Astrocyte (in vitro differentiated cells and primary cell): Measurements from ENCODE around the gene KRTAP12-2. TPM values are rescaled to one million over a fixed set of nuclear protein-coding genes. Genes with fewer than 3 reads are reported as not detected.

Experiments used
- DNase-seq: peaks from one replicate; pipeline ENCODE4 v3.0.0-alpha.2; 2010; ENCODE audit warnings: low read depth
- FAIRE-seq: peaks from 2 replicates; lab custom pipeline; 2011; peaks lifted over from hg19 to GRCh38; lab: Jason Lieb, UNC
- H2AFZ ChIP-seq: 2 replicates; pipeline ENCODE4 v1.6.0; 2012; ENCODE audit warnings: low read depth, low read length, inconsistent platforms
- H3K27ac ChIP-seq: 2 replicates; pipeline ENCODE4 v1.5.1; 2011; ENCODE audit warnings: low read depth, low read length, inconsistent platforms
- H3K27me3 ChIP-seq: 2 replicates; pipeline ENCODE4 v1.6.0; 2011; ENCODE audit warnings: low read length, inconsistent platforms; ENCODE audit not compliant: insufficient read depth
- H3K36me3 ChIP-seq: 2 replicates; pipeline ENCODE4 v1.5.1; 2011; ENCODE audit warnings: low read length, inconsistent platforms; ENCODE audit not compliant: insufficient read depth
- H3K4me1 ChIP-seq: 2 replicates; pipeline ENCODE4 v1.5.1; 2011; ENCODE audit warnings: low read length, inconsistent platforms; ENCODE audit not compliant: insufficient read depth
- H3K4me2 ChIP-seq: 2 replicates; pipeline ENCODE4 v1.6.0; 2012; ENCODE audit warnings: low read length, inconsistent platforms
- H3K4me3 ChIP-seq: 2 replicates; pipeline ENCODE4 v1.5.1; 2011; ENCODE audit warnings: low read depth, mild to moderate bottlenecking, low read length, inconsistent platforms; ENCODE audit not compliant: insufficient read depth
- H3K79me2 ChIP-seq: 2 replicates; pipeline ENCODE4 v1.6.0; 2012; ENCODE audit warnings: mild to moderate bottlenecking, low read length, inconsistent platforms; ENCODE audit not compliant: insufficient read depth
- H3K9ac ChIP-seq: 2 replicates; pipeline ENCODE4 v1.6.0; 2012; ENCODE audit warnings: mild to moderate bottlenecking, low read length, inconsistent platforms
- H3K9me3 ChIP-seq: 2 replicates; pipeline ENCODE4 v1.5.1; 2012; ENCODE audit warnings: low read depth, mild to moderate bottlenecking, low read length, inconsistent platforms; ENCODE audit not compliant: insufficient read depth
- H4K20me1 ChIP-seq: 2 replicates; pipeline ENCODE4 v1.6.0; 2012; ENCODE audit warnings: low read length, inconsistent platforms; ENCODE audit not compliant: insufficient read depth
- H3K27ac Mint-ChIP-seq: one replicate; pipeline ENCODE4 v1.8.0; 2021; ENCODE audit warnings: mild to moderate bottlenecking, mixed read lengths; ENCODE audit not compliant: unreplicated experiment
- H3K27me3 Mint-ChIP-seq: one replicate; pipeline ENCODE4 v1.8.0; 2021; ENCODE audit warnings: low read depth, mixed read lengths; ENCODE audit not compliant: unreplicated experiment
- H3K36me3 Mint-ChIP-seq: one replicate; pipeline ENCODE4 v1.8.0; 2021; ENCODE audit warnings: low read depth, mixed read lengths; ENCODE audit not compliant: unreplicated experiment
- H3K4me1 Mint-ChIP-seq: one replicate; pipeline ENCODE4 v1.8.0; 2021; ENCODE audit warnings: low read depth, mixed read lengths; ENCODE audit not compliant: unreplicated experiment
- H3K4me3 Mint-ChIP-seq: one replicate; pipeline ENCODE4 v1.8.0; 2021; ENCODE audit warnings: mild to moderate bottlenecking, moderate library complexity, mixed read lengths; ENCODE audit not compliant: unreplicated experiment
- H3K9me3 Mint-ChIP-seq: one replicate; pipeline ENCODE4 v1.8.0; 2021; ENCODE audit warnings: mild to moderate bottlenecking, mixed read lengths; ENCODE audit not compliant: unreplicated experiment
- CTCF ChIP-seq: IDR thresholded peaks from 2 replicates; pipeline ENCODE4 v1.5.1; 2011; ENCODE audit warnings: low read depth, mild to moderate bottlenecking, inconsistent platforms, low read length, moderate library complexity; ENCODE audit not compliant: insufficient read depth
- EZH2 ChIP-seq: IDR thresholded peaks from 2 replicates; pipeline ENCODE4 v1.6.1; 2012; ENCODE audit warnings: mild to moderate bottlenecking, low read length, inconsistent platforms; ENCODE audit not compliant: insufficient read depth
- total RNA-seq: library from RNA; stranded (reverse); gene quantifications from 2 replicates; pipeline ENCODE4 v1.2.1, GENCODE V29; 2021

KRTAP12-2 gene
- total RNA-seq, 1 donor from 2014 or later: not detected

GRCh38 chr21:44713846-44714245 lies 47.1 kb upstream of the KRTAP12-2 start:
- H3K4me2 ChIP-seq: no peak overlapping the region

GRCh38 chr21:44713130-44713529 lies 46.4 kb upstream of the KRTAP12-2 start:
- H3K36me3 ChIP-seq: no peaks in the 10 kb centered on the region
- peaks cover 4% of the 10 kb centered on the region for H3K4me1 Mint-ChIP-seq
- H3K27ac Mint-ChIP-seq: no peak overlapping the region
- no peak overlapping the region for H2AFZ ChIP-seq
- DNase-seq: no peak
- H3K4me3 Mint-ChIP-seq: no peak overlapping the region
- peaks cover 60% of the 10 kb centered on the region for H3K27me3 ChIP-seq
- H3K4me1 ChIP-seq: no peaks in the 10 kb centered on the region
- H3K9me3 ChIP-seq: no peaks in the 10 kb centered on the region
- H3K27ac ChIP-seq: no peak overlapping the region
- no peaks in the 10 kb centered on the region for H3K79me2 ChIP-seq
- H3K4me2 ChIP-seq: no peak overlapping the region
- no peak overlapping the region for H3K4me3 ChIP-seq
- no peaks in the 10 kb centered on the region for H3K36me3 Mint-ChIP-seq
- H3K9ac ChIP-seq: no peak overlapping the region
- no peaks in the 10 kb centered on the region for H4K20me1 ChIP-seq
- H3K9me3 Mint-ChIP-seq: peaks cover 9% of the 10 kb centered on the region
- peaks cover 70% of the 10 kb centered on the region for H3K27me3 Mint-ChIP-seq
- TF ChIP-seq EZH2: no peak
- TF ChIP-seq CTCF: no peak
- FAIRE-seq: no peak

More at GRCh38 chr21:44713846-44714245, 47.1 kb upstream of the KRTAP12-2 start:
- H4K20me1 ChIP-seq: no peaks in the 10 kb centered on the region
- H3K4me1 ChIP-seq: no peaks in the 10 kb centered on the region
- Mint-ChIP-seq H3K36me3 (no peaks in the 10 kb centered on the region), H3K4me3 (no peak overlapping the region), H3K9me3 (peaks cover 9% of the 10 kb centered on the region), H3K4me1 (peaks cover 4% of the 10 kb centered on the region), H3K27me3 (peaks cover 73% of the 10 kb centered on the region), H3K27ac (peak overlapping the region; percentile 18)
- no peak overlapping the region for H2AFZ ChIP-seq
- TF ChIP-seq EZH2 (no peak), CTCF (no peak)
- H3K4me3 ChIP-seq: no peak overlapping the region
- no peak overlapping the region for H3K27ac ChIP-seq
- peaks cover 57% of the 10 kb centered on the region for H3K27me3 ChIP-seq
- no peak for DNase-seq
- H3K36me3 ChIP-seq: no peaks in the 10 kb centered on the region
- no peaks in the 10 kb centered on the region for H3K9me3 ChIP-seq
- FAIRE-seq: no peak
- H3K9ac ChIP-seq: no peak overlapping the region
- no peaks in the 10 kb centered on the region for H3K79me2 ChIP-seq

DNA sequence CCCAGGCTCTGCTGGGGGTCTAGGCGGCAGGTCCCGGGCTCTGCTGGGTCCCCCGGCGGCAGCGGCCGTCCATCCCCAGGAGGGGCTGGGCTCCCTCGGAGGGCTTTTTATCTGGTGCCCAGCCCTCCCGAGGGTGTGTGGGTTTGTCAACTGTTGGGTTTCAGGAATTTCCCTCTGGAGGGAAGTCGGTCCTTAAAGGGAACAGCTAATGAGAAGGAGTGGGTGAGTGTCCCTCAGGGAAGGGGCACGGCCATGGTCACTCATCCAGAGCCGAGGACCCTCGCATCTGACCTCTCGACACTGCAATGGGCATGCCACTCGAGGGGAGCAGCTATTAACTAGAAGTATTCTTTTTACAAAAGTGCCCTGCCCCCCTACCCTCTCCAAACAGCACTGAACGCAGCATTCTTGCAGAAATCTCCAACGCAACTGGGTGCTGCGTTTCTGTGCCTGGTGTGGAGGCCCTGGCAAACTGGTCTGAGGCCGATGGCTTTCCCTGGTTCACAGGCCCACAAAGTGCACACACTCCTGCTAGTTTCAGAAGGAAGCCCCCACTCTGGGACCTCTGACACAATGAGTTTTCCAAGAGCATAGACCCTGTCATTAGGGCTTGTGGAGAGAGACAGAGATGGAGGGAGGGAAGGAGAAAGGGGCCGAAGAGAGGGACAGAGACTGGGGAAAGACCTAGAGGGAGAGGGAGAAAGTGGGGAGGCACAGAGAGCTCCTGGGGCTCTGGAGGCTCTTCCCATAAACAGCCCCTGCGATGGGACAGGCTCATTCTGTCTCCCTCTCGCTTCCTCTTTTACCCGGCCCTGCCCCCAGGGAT lies 45.7 kb upstream of the KRTAP12-2 start:
- Histone ChIP-seq H3K4me1 (no peaks in the 10 kb centered on the region), H3K79me2 (no peaks in the 10 kb centered on the region), H3K9ac (no peak overlapping the region), H3K4me2 (no peak overlapping the region), H3K36me3 (no peaks in the 10 kb centered on the region), H3K27me3 (peaks cover 65% of the 10 kb centered on the region), H3K27ac (no peak overlapping the region), H3K9me3 (no peaks in the 10 kb centered on the region), H2AFZ (no peak overlapping the region), H4K20me1 (no peaks in the 10 kb centered on the region), H3K4me3 (no peak overlapping the region)
- H3K27ac Mint-ChIP-seq: no peak overlapping the region
- TF ChIP-seq EZH2: peak; percentile 46
- TF ChIP-seq CTCF: no peak
- no peak for FAIRE-seq
- no peaks in the 10 kb centered on the region for H3K36me3 Mint-ChIP-seq
- no peak overlapping the region for H3K4me3 Mint-ChIP-seq
- DNase-seq: no peak
- peaks cover 9% of the 10 kb centered on the region for H3K9me3 Mint-ChIP-seq
- peaks cover 4% of the 10 kb centered on the region for H3K4me1 Mint-ChIP-seq
- H3K27me3 Mint-ChIP-seq: peaks cover 75% of the 10 kb centered on the region
